ENCODE results near the gene NDUFB7. TPM values are rescaled to one million over a fixed set of nuclear protein-coding genes. Genes with fewer than 3 reads are reported as not detected.
"Not testable (repeated sequence)": the region's sequence is repeated elsewhere in the genome, so short reads cannot be mapped to it uniquely, and the experiment has no call there.

Gene NDUFB7
- total RNA-seq, 1 experiment from 2014 or later, result 180 TPM

- H3K9me3 ChIP-seq (ENCODE audit: control insufficient read depth, insufficient read depth, low read depth, low read length); intact Hi-C loops (cut with micrococcal nuclease; ENCODE audit: unreplicated experiment); BruUV-seq (replicated peaks); H3K4me1 ChIP-seq (ENCODE audit: control insufficient read depth, insufficient read depth, low read length); in situ Hi-C loops (cut with HindIII; ENCODE audit: low pct_unique_long_range_greater_than_20kb, low sequenced_read_pairs); DNase-seq (ENCODE audit: low read depth, low spot score); H3K27ac ChIP-seq (ENCODE audit: low read length); H3K36me3 ChIP-seq (ENCODE audit: control insufficient read depth, insufficient read depth, low read length); H3K4me3 ChIP-seq (ENCODE audit: low read depth in 2 of 2, low read length in 2 of 2); ATAC-seq; H3K27me3 ChIP-seq (ENCODE audit: control insufficient read depth, insufficient read depth, low read length); CTCF ChIA-PET; POLR2A ChIA-PET: not testable (repeated sequence)
Observed at GRCh38 chr19:14612242-14612641, 40.4 kb upstream of the NDUFB7 start.

GRCh38 chr19:14611051-14611450 lies 39.2 kb upstream of the NDUFB7 start:
- intact Hi-C loops (cut with micrococcal nuclease; ENCODE audit: unreplicated experiment), result no loop called here
- in situ Hi-C loops (cut with HindIII; ENCODE audit: low pct_unique_long_range_greater_than_20kb, low sequenced_read_pairs), result no loop called here
- no peaks in the 10 kb centered on the region for H3K4me1 ChIP-seq (ENCODE audit: control insufficient read depth, insufficient read depth, low read length)
- no peaks in the 10 kb centered on the region for H3K9me3 ChIP-seq (ENCODE audit: control insufficient read depth, insufficient read depth, low read depth, low read length)
- ChIA-PET POLR2A (interaction anchor here (0.6 kb wide), 1 partner anchor 532 kb away, joined by 5 read pairs; no protein-coding TSS in a partner anchor), CTCF (interaction anchor here (1.0 kb wide), 1 partner anchor 75 kb away, joined by 4 read pairs; no protein-coding TSS in a partner anchor)
- ATAC-seq (no peak), DNase-seq (ENCODE audit: low read depth, low spot score) (no peak)
- no TSS peak for BruUV-seq (replicated peaks)
- H3K27ac ChIP-seq (ENCODE audit: low read length), result no peak overlapping the region
- no peak overlapping the region for H3K4me3 ChIP-seq (ENCODE audit: low read depth in 2 of 2, low read length in 2 of 2)
- H3K36me3 ChIP-seq (ENCODE audit: control insufficient read depth, insufficient read depth, low read length), result no peaks in the 10 kb centered on the region
- TF ChIP-seq TCF7L2 (IDR thresholded peaks at IDR 0.05; ENCODE audit: low read depth, low read length), result no peak
- TF ChIP-seq, protein P1, sequence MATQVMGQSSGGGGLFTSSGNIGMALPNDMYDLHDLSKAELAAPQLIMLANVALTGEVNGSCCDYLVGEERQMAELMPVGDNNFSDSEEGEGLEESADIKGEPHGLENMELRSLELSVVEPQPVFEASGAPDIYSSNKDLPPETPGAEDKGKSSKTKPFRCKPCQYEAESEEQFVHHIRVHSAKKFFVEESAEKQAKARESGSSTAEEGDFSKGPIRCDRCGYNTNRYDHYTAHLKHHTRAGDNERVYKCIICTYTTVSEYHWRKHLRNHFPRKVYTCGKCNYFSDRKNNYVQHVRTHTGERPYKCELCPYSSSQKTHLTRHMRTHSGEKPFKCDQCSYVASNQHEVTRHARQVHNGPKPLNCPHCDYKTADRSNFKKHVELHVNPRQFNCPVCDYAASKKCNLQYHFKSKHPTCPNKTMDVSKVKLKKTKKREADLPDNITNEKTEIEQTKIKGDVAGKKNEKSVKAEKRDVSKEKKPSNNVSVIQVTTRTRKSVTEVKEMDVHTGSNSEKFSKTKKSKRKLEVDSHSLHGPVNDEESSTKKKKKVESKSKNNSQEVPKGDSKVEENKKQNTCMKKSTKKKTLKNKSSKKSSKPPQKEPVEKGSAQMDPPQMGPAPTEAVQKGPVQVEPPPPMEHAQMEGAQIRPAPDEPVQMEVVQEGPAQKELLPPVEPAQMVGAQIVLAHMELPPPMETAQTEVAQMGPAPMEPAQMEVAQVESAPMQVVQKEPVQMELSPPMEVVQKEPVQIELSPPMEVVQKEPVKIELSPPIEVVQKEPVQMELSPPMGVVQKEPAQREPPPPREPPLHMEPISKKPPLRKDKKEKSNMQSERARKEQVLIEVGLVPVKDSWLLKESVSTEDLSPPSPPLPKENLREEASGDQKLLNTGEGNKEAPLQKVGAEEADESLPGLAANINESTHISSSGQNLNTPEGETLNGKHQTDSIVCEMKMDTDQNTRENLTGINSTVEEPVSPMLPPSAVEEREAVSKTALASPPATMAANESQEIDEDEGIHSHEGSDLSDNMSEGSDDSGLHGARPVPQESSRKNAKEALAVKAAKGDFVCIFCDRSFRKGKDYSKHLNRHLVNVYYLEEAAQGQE (IDR thresholded peaks at IDR 0.05; ENCODE audit: insufficient read depth in 1 of 2, low read depth in 2 of 2, low read length in 1 of 2), result no peak
- no peak for TF ChIP-seq SIN3A (IDR thresholded peaks at IDR 0.05; ENCODE audit: borderline replicate concordance, insufficient read depth, low read depth, low read length)
- TF ChIP-seq POLR2AphosphoS5 (IDR thresholded peaks at IDR 0.05; ENCODE audit: low read depth, low read length), result no peak
- no peak for TF ChIP-seq CTCF (IDR thresholded peaks at IDR 0.05)
- H3K27me3 ChIP-seq (ENCODE audit: control insufficient read depth, insufficient read depth, low read length), result no peaks in the 10 kb centered on the region

DNA sequence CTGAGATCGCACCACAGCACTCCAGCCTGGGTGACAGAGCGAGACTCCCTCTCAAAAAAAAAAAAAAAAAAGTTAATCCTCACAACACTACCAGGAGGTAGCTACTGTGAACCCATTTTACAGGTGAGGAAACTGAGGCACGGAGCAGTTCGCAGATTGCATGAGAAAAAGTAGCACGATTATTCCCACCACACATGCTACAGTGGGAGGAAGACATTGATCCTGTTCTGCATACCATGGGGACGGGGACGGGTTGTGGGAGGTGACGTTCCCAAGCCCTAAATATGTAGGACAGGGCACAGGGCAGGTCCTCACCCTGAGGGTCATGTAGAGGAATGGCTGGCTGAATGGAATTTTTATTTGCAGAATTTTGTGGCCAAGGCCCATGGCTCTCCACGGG lies 34.8 kb upstream of the NDUFB7 start:
- Histone ChIP-seq H3K27ac (ENCODE audit: low read length) (no peak overlapping the region), H3K27me3 (ENCODE audit: control insufficient read depth, insufficient read depth, low read length) (no peaks in the 10 kb centered on the region), H3K4me1 (ENCODE audit: control insufficient read depth, insufficient read depth, low read length) (no peaks in the 10 kb centered on the region), H3K36me3 (ENCODE audit: control insufficient read depth, insufficient read depth, low read length) (no peaks in the 10 kb centered on the region), H3K4me3 (ENCODE audit: low read depth in 2 of 2, low read length in 2 of 2) (no peak overlapping the region), H3K9me3 (ENCODE audit: control insufficient read depth, insufficient read depth, low read depth, low read length) (no peaks in the 10 kb centered on the region)
- intact Hi-C loops (cut with micrococcal nuclease; ENCODE audit: unreplicated experiment) (no loop called here), in situ Hi-C loops (cut with HindIII; ENCODE audit: low pct_unique_long_range_greater_than_20kb, low sequenced_read_pairs) (no loop called here)
- BruUV-seq (replicated peaks), result no TSS peak
- no peak for TF ChIP-seq POLR2AphosphoS5 (IDR thresholded peaks at IDR 0.05; ENCODE audit: low read depth, low read length)
- no peak for TF ChIP-seq CTCF (IDR thresholded peaks at IDR 0.05)
- TF ChIP-seq, protein P1 (IDR thresholded peaks at IDR 0.05; ENCODE audit: insufficient read depth in 1 of 2, low read depth in 2 of 2, low read length in 1 of 2), result no peak
- TF ChIP-seq SIN3A (IDR thresholded peaks at IDR 0.05; ENCODE audit: borderline replicate concordance, insufficient read depth, low read depth, low read length), result no peak
- TF ChIP-seq TCF7L2 (IDR thresholded peaks at IDR 0.05; ENCODE audit: low read depth, low read length), result no peak
- DNase-seq (ENCODE audit: low read depth, low spot score), result no peak
- no peak for ATAC-seq
- CTCF ChIA-PET, result no interaction called here
- POLR2A ChIA-PET, result no interaction called here
